HFFc6 (cell line): Measurements from ENCODE around the gene DSP. TPM values are rescaled to one million over a fixed set of nuclear protein-coding genes. Genes with fewer than 3 reads are reported as not detected.

Experiments
- DNase-seq: peaks from one replicate; pipeline ENCODE4 v3.0.0-alpha.2; 2018
- H3K27ac Mint-ChIP-seq: 2 replicates; pipeline ENCODE4 v1.8.0; 2020; ENCODE audit warnings: mild to moderate bottlenecking, mixed read lengths
- H3K27me3 Mint-ChIP-seq: 2 replicates; pipeline ENCODE4 v1.8.0; 2021; ENCODE audit warnings: mild to moderate bottlenecking, moderate library complexity, mixed read lengths; ENCODE audit not compliant: insufficient read depth
- H3K36me3 Mint-ChIP-seq: 2 replicates; pipeline ENCODE4 v1.8.0; 2021; ENCODE audit warnings: low read depth, mixed read lengths
- H3K4me1 Mint-ChIP-seq: 2 replicates; pipeline ENCODE4 v1.8.0; 2020; ENCODE audit warnings: low read depth, mixed read lengths
- H3K4me3 Mint-ChIP-seq: 2 replicates; pipeline ENCODE4 v1.8.0; 2020; ENCODE audit warnings: mild to moderate bottlenecking, moderate library complexity, mixed read lengths
- H3K9me3 Mint-ChIP-seq: 2 replicates; pipeline ENCODE4 v1.8.0; 2020; ENCODE audit warnings: mild to moderate bottlenecking, mixed read lengths
- total RNA-seq, 6 experiments: library from RNA; stranded (reverse); fragmentation: NEBNext Ultra II Directional; extraction: Animal tissue kit (Norgen Biotek cat#: 25700); gene quantifications; 2 replicates in 1 of 6; 3 replicates in 5 of 6; pipeline ENCODE4 v1.2.3, GENCODE V29; 2021
- TF ChIP-seq, protein P1 (sequence below): fragments of 200-600 bp; sonication (generic); IDR thresholded peaks from 2 replicates; pipeline ENCODE4 v1.5.0; 2021; ENCODE audit warnings: antibody characterized with exemption, mild to moderate bottlenecking

Gene DSP
- total RNA-seq, 6 experiments from 2014 or later, result 33.8 to 65.4 (median 37.0) TPM

DNA sequence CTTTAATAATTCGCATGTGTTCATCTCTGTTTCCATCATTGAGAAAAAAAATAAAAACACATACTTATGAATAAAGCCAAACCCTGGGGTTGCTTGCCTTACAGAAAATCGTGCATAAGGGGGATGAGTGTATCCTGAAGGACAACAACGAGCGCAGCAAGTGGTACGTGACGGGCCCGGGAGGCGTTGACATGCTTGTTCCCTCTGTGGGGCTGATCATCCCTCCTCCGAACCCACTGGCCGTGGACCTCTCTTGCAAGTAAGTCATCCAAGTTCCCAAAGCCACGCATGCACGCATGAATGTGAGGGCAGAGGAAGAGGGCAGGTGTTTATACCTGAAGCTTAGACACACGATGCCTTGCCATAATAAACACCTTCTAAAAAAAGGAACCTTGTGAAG, 27.6 kb downstream of the DSP start:
- Mint-ChIP-seq H3K9me3 (no peaks in the 10 kb centered on the region), H3K4me1 (peaks cover 25% of the 10 kb centered on the region), H3K27ac (no peak overlapping the region), H3K4me3 (no peak overlapping the region), H3K36me3 (peaks cover 21% of the 10 kb centered on the region), H3K27me3 (peaks cover 3% of the 10 kb centered on the region; the same call in 1 of the 2 replicates)
- no peak for DNase-seq
- TF ChIP-seq, protein P1, sequence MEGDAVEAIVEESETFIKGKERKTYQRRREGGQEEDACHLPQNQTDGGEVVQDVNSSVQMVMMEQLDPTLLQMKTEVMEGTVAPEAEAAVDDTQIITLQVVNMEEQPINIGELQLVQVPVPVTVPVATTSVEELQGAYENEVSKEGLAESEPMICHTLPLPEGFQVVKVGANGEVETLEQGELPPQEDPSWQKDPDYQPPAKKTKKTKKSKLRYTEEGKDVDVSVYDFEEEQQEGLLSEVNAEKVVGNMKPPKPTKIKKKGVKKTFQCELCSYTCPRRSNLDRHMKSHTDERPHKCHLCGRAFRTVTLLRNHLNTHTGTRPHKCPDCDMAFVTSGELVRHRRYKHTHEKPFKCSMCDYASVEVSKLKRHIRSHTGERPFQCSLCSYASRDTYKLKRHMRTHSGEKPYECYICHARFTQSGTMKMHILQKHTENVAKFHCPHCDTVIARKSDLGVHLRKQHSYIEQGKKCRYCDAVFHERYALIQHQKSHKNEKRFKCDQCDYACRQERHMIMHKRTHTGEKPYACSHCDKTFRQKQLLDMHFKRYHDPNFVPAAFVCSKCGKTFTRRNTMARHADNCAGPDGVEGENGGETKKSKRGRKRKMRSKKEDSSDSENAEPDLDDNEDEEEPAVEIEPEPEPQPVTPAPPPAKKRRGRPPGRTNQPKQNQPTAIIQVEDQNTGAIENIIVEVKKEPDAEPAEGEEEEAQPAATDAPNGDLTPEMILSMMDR, result no peak

DNA sequence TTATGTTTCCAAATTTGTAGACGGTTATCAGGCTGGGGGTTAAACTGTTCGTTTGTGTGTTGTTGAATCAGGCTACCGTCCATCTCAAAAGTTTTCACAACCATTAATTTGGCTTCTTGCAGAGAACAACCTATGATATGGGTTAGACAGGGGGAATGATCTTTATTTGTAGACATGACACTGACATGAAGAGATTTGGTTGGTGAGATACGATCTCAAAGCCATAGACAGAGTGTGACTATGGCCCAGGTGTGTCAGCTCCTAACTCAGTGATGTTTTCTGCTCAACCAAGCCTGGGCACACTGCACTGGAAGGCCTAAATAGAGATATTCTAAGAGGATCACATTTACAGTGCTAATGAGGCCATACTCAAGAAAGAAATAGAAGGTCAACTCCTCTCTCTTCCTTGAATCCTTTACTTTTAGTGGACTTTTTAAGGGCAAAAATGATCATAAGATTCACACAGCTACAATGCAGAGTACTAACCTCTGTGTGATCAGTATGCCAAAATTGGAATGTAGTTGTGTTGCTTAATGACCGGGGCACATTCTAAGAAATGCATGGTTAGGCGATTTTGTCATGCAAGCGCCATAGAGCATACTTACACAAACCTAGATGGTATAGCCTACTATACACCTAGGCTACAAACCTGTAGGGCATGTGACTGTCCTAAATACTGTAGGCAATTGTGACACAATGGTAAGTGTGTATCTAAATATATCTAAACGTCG, 30.9 kb downstream of the DSP start:
- no peaks in the 10 kb centered on the region for H3K9me3 Mint-ChIP-seq
- H3K4me1 Mint-ChIP-seq, result peaks cover 24% of the 10 kb centered on the region
- H3K4me3 Mint-ChIP-seq, result no peak overlapping the region
- H3K36me3 Mint-ChIP-seq, result peaks cover 16% of the 10 kb centered on the region
- TF ChIP-seq, protein P1, result no peak
- no peak overlapping the region for H3K27ac Mint-ChIP-seq
- H3K27me3 Mint-ChIP-seq, result peaks cover 3% of the 10 kb centered on the region; the same call in 1 of the 2 replicates
- no peak for DNase-seq

DNA sequence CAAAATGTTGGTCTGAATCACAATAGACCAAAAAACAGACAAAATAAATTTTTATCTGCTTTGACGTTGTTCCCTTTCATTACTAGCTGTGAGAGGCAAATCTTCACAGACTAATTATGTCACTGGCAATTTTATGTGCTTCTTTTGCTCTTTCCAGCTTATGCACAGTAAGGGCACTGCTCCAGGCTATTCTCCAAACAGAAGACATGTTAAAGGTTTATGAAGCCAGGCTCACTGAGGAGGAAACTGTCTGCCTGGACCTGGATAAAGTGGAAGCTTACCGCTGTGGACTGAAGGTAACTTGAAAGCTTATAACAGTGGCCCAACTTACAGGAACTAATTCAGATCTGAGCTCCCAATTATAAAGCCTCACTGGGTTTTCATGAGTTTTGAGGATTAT, 33.0 kb downstream of the DSP start:
- no peaks in the 10 kb centered on the region for H3K9me3 Mint-ChIP-seq
- no peak overlapping the region for H3K4me3 Mint-ChIP-seq
- TF ChIP-seq, protein P1, result no peak
- H3K4me1 Mint-ChIP-seq, result peaks cover 20% of the 10 kb centered on the region
- peaks cover 3% of the 10 kb centered on the region; the same call in 1 of the 2 replicates for H3K27me3 Mint-ChIP-seq
- H3K36me3 Mint-ChIP-seq, result peaks cover 15% of the 10 kb centered on the region
- DNase-seq, result no peak
- no peak overlapping the region for H3K27ac Mint-ChIP-seq

DNA sequence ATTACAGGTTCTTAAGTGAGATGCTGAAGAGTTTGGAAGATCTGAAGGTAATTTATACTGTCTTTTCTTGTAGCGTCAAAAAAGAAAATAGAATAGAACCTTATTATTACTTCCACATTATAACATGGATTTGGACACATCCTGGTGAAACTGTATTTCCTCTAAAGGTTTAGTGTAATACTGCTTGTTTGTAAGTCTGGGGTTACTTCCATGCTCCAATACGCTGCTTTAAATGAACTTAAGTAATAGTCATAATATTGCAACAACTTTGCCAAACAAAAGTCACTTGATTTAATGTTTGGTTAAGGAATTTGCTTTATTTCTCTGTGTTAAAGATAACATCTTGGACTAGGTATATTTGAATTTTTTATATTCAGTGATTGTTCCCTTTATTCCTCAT, 37.0 kb downstream of the DSP start:
- H3K27ac Mint-ChIP-seq, result no peak overlapping the region
- TF ChIP-seq, protein P1, result no peak
- H3K9me3 Mint-ChIP-seq, result no peaks in the 10 kb centered on the region
- H3K4me3 Mint-ChIP-seq, result no peak overlapping the region
- peaks cover 20% of the 10 kb centered on the region for H3K4me1 Mint-ChIP-seq
- peaks cover 21% of the 10 kb centered on the region for H3K36me3 Mint-ChIP-seq
- H3K27me3 Mint-ChIP-seq, result peaks cover 2% of the 10 kb centered on the region; the same call in 1 of the 2 replicates
- DNase-seq, result no peak

DNA sequence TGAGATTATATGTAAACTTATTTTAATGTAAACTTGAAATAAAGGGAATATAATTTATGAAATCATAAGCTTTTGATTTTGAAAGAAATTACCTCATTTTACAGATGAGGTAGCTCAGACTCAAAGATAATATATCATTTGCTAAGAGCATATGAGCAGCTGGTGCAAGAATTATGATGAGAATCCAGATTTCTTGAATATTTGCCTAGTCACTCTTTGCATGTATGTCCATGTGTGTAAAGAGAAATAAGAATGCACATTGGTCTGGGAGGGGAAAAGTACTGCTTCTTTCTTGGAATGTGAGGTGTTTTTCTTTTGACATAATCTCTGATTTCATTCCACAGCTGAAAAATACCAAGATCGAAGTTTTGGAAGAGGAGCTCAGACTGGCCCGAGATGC, 37.5 kb downstream of the DSP start:
- DNase-seq, result no peak
- H3K27ac Mint-ChIP-seq, result no peak overlapping the region
- H3K27me3 Mint-ChIP-seq, result no peaks in the 10 kb centered on the region

More for the DNA sequence above, 37.5 kb downstream of the DSP start:
- Mint-ChIP-seq H3K4me1 (peaks cover 20% of the 10 kb centered on the region), H3K4me3 (no peak overlapping the region), H3K9me3 (no peaks in the 10 kb centered on the region), H3K36me3 (peaks cover 23% of the 10 kb centered on the region)
- TF ChIP-seq, protein P1, result no peak
